Skeletal muscle satellite cell (primary cell): Measurements from ENCODE around the gene ERVH48-1.
A peak's percentile ranks its signal among the peaks of the same experiment; 100 is the strongest.
"Not testable (repeated sequence)": the region's sequence is repeated elsewhere in the genome, so short reads cannot be mapped to it uniquely, and the experiment has no call there.

Experiments
- H3K27me3 ChIP-seq: 2 replicates; pipeline ENCODE4 v1.7.0; 2013; ENCODE audit warnings: low read length; ENCODE audit not compliant: control insufficient read depth, insufficient read depth
- H3K36me3 ChIP-seq: 2 replicates; pipeline ENCODE4 v1.7.0; 2013; ENCODE audit warnings: mild to moderate bottlenecking, control low read depth, low read length; ENCODE audit not compliant: insufficient read depth
- H3K4me1 ChIP-seq: 2 replicates; pipeline ENCODE4 v1.7.0; 2013; ENCODE audit warnings: low read length; ENCODE audit not compliant: control insufficient read depth, insufficient read depth
- H3K4me2 ChIP-seq: 2 replicates; pipeline ENCODE4 v1.7.0; 2013; ENCODE audit warnings: mild to moderate bottlenecking, low read length
- H3K4me3 ChIP-seq: 2 replicates; pipeline ENCODE4 v1.7.0; 2013; ENCODE audit warnings: low read length
- H3K9ac ChIP-seq: 2 replicates; pipeline ENCODE4 v1.7.0; 2013; ENCODE audit warnings: mild to moderate bottlenecking, low read depth, low read length, moderate library complexity
- H3K9me3 ChIP-seq: replicated peaks from 2 replicates; pipeline ENCODE4 v1.7.0; 2013; ENCODE audit warnings: mild to moderate bottlenecking, control low read depth, low read length

ERVH48-1 gene

GRCh38 chr21:42962380-42963007 lies 37.1 kb upstream of the ERVH48-1 start:
- Histone ChIP-seq H3K27me3 (no peaks in the 10 kb centered on the region), H3K9me3 (no peaks in the 10 kb centered on the region)

GRCh38 chr21:42959728-42960127 lies 34.3 kb upstream of the ERVH48-1 start:
- Histone ChIP-seq H3K4me1 (no peaks in the 10 kb centered on the region), H3K27me3 (no peaks in the 10 kb centered on the region), H3K4me2 (no peak overlapping the region), H3K4me3 (no peak overlapping the region), H3K36me3 (no peaks in the 10 kb centered on the region), H3K9ac (no peak overlapping the region), H3K9me3 (no peaks in the 10 kb centered on the region)

More at GRCh38 chr21:42962380-42963007, 37.1 kb upstream of the ERVH48-1 start:
- Histone ChIP-seq H3K9ac (no peak overlapping the region), H3K4me1 (no peaks in the 10 kb centered on the region), H3K36me3 (no peaks in the 10 kb centered on the region), H3K4me3 (no peak overlapping the region), H3K4me2 (no peak overlapping the region)

DNA sequence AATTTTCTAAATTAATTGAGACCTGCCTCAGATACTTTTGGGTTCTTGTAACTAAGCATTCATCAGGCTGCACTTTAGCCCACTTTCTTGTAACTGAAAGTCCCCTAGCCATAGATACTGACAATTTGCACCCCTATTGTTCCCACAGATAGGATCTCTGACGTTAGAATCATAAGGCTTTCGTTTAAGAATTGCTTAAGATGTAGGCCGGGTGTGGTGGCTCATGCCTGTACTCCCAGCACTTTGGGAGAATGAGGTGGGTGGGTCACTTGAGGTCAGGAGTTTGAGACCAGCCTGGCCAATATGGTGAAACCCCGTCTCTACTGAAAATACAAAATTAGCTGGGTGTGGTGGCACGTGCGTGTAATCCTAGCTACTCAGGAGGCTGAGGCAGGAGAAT lies 32.7 kb upstream of the ERVH48-1 start:
- H3K9me3 ChIP-seq, H3K27me3 ChIP-seq, H3K4me2 ChIP-seq, H3K4me1 ChIP-seq, H3K9ac ChIP-seq, H3K36me3 ChIP-seq, H3K4me3 ChIP-seq: not testable (repeated sequence)

DNA sequence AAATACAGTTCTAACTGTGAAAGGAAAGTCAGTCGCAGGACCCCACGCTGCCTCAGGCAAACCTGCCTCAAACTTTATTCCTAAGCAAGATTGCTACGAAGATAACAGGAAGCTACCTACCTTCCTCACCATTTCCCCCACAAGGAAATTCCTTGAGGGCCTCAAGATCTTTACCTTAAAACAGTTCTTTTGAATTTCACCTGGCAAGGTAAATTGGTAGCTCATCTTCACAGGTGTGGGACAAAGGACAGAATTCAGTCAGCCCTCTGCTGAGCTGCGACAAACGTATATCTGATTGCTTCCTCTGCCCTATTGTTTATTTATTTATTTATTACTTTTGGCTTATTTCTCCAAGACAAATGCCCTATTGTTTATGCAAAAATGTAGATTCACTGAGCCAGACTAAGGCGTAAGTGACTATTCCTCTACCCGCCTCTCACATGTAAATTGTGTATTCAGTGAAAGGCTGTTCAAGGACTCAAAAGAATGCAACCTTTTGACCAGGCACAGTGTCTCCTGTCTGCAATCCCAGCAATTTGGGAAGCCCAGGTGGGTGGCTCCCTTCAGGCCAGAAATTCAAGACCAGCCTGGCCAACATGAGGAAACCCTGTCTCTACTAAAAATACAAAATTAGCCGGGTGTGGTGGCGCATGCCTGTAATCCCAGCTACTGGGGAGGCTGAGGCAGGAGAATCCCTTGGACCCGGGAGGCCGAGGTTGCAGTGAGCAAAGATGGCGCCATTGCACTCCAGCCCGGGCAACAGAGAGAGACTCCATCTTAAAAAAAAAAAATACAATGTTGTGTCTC lies 31.6 kb upstream of the ERVH48-1 start:
- Histone ChIP-seq H3K36me3 (no peaks in the 10 kb centered on the region), H3K4me3 (no peak overlapping the region), H3K4me2 (no peak overlapping the region), H3K9me3 (no peaks in the 10 kb centered on the region), H3K27me3 (no peaks in the 10 kb centered on the region), H3K9ac (no peak overlapping the region), H3K4me1 (no peaks in the 10 kb centered on the region)

DNA sequence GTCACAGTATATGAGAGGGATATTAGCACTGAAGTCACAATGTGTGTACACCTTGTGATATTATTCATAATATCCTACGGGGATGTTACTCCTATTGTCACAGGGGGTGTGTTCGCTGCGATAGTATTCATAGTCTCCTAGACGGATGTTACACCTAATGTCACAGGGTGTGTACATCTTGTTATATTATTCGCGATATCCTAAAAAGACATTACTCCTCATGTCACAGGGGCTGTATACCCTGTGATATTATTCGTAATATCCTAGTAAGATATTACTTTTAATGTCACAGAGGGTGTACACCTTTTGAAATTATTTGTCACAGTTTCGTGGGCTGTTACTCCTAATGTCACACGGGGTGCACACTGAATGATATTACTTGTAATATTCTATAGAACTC lies 25.8 kb upstream of the ERVH48-1 start:
- not testable (repeated sequence) for H3K36me3 ChIP-seq, H3K27me3 ChIP-seq, H3K4me3 ChIP-seq, H3K9me3 ChIP-seq, H3K4me1 ChIP-seq, H3K4me2 ChIP-seq, H3K9ac ChIP-seq

- not testable (repeated sequence) for H3K4me2 ChIP-seq, H3K9me3 ChIP-seq, H3K36me3 ChIP-seq, H3K27me3 ChIP-seq, H3K4me1 ChIP-seq, H3K9ac ChIP-seq, H3K4me3 ChIP-seq
These were observed 23.8 kb upstream of the ERVH48-1 start for GRCh38 chr21:42949094-42949755.

DNA sequence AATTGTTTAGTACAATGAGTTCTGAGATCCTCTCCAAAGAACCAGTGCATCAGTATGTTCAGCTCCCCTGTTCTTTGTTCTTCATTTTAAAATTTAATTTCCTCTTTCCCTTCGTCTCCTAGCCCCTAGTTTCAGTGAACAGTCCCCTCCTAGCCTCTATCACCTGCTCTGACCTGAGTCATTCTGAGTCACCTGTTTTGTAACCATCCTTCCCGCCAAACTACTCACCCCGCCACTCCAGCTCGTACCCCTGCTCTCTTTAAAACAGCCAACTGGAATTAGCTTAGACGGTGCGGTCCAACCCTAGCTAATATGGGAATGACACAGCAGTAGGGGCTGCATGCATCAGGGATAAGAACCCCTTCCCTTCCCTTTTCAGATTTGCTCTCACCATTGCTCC lies 16.8 kb upstream of the ERVH48-1 start:
- Histone ChIP-seq H3K9me3 (no peaks in the 10 kb centered on the region), H3K4me1 (peaks cover 6% of the 10 kb centered on the region), H3K27me3 (no peaks in the 10 kb centered on the region), H3K4me2 (no peak overlapping the region), H3K9ac (no peak overlapping the region), H3K4me3 (no peak overlapping the region), H3K36me3 (no peaks in the 10 kb centered on the region)

GRCh38 chr21:42941696-42942085 lies 16.3 kb upstream of the ERVH48-1 start:
- Histone ChIP-seq H3K4me1 (peaks cover 6% of the 10 kb centered on the region), H3K27me3 (no peaks in the 10 kb centered on the region), H3K4me2 (no peak overlapping the region), H3K9me3 (no peaks in the 10 kb centered on the region), H3K9ac (no peak overlapping the region), H3K36me3 (no peaks in the 10 kb centered on the region), H3K4me3 (no peak overlapping the region)

DNA sequence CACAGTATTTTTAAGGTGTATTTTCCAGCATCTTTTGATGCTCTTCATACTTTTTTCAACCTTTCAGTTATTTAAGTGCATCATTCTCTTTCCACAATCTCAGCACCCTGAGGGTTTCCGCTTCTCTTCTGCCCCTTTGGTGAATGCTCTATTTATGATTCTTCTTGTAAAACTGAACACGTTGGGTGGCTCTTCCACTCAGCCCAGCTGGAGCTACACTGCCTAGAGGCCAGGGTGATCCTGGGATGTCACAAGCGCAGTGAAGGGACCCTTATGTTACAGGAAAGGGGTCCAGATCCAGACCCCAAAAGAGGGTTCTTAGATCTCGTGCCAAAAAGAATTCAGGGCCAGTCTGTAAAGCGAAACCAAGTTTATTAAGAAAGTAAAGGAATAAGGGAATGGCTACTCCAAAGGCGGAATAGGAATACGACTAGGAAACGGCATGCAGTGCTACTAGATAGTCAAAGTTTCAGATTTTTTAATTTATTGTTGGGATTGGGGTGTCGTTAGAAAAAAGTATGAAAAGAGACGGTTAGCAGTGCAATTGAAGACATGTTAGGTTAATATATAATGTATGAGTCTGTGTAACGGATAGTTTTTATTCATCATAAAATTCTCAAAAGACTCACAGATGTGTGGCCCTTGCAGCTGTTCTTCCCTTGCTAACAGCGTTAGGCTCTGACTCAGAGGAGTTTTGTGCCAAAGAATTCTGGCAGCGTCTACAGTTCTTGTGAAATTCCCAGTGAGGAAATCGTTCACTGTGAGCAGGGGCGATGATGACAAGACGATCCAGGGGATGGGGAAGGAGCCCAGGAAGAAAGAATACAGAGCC lies 14.4 kb upstream of the ERVH48-1 start:
- Histone ChIP-seq H3K9ac (peak overlapping the region; percentile 62), H3K9me3 (no peaks in the 10 kb centered on the region), H3K27me3 (no peaks in the 10 kb centered on the region), H3K36me3 (no peaks in the 10 kb centered on the region), H3K4me2 (peak overlapping the region; percentile 85), H3K4me3 (peak overlapping the region; percentile 57), H3K4me1 (peaks cover 6% of the 10 kb centered on the region)

DNA sequence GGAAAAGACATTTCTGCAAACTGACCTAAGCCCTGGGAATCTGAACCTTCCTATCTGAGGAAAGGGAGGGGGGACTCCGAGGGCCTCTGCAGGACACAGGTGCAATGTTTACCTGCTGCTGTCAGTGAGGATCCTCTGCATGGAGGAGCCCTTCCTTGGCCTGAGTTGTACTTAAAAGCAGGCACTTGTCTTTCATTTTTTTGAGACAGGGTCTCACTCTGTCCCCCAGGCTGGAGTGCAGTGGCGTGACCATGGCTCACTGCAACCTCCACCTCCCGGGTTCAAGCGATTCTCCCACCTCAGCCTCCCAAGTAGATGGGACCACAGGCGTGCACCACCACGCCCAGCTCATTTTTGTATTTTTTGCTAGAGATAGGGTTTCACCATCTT lies 13.2 kb upstream of the ERVH48-1 start:
- H3K4me1 ChIP-seq, H3K4me3 ChIP-seq, H3K9me3 ChIP-seq, H3K36me3 ChIP-seq, H3K27me3 ChIP-seq, H3K4me2 ChIP-seq, H3K9ac ChIP-seq: not testable (repeated sequence)

GRCh38 chr21:42937960-42938605 lies 12.7 kb upstream of the ERVH48-1 start:
- H3K4me3 ChIP-seq, result no peak overlapping the region
- H3K4me1 ChIP-seq, result peaks cover 8% of the 10 kb centered on the region
- H3K4me2 ChIP-seq, result no peak overlapping the region
- no peaks in the 10 kb centered on the region for H3K9me3 ChIP-seq
- H3K9ac ChIP-seq, result no peak overlapping the region
- H3K27me3 ChIP-seq, result no peaks in the 10 kb centered on the region
- H3K36me3 ChIP-seq, result no peaks in the 10 kb centered on the region
